SK-N-SH (cell line): ENCODE results near the gene BCAS3. TPM values are rescaled to one million over a fixed set of nuclear protein-coding genes. Genes with fewer than 3 reads are reported as not detected.
A peak's percentile ranks its signal among the peaks of the same experiment; 100 is the strongest.

Source experiments
- CTCF ChIA-PET: fragments of 300-600, 350-600 bp; formaldehyde crosslinking; extraction: SDS; loops from one replicate; lab custom pipeline; 2021; lab: Yijun Ruan, JAX
- POLR2A ChIA-PET: fragments of 350-600 bp; sonication (Branson Sonifier 250); formaldehyde crosslinking; extraction: SDS; loops from one replicate; lab custom pipeline; 2020; ENCODE audit warnings: antibody characterized with exemption, inconsistent platforms; lab: Yijun Ruan, JAX
- DNase-seq: peaks from one replicate; pipeline ENCODE4 v3.0.0; 2012
- H2AFZ ChIP-seq: fragments of 200-600 bp; sonication (generic); 2 replicates; pipeline ENCODE4 v1.8.1; 2016; ENCODE audit warnings: antibody characterized with exemption, mild to moderate bottlenecking, low read depth
- H3F3A ChIP-seq: fragments of 200-600 bp; sonication (generic); replicated peaks from 2 replicates; pipeline ENCODE3; 2016; ENCODE audit warnings: antibody characterized with exemption, mild to moderate bottlenecking; ENCODE audit not compliant: insufficient read depth
- H3K27ac ChIP-seq, 2 experiments: fragments of 200-500 bp in 1 of 2; fragments of 200-600 bp in 1 of 2; sonication (Bioruptor generic) in 1 of 2; sonication (generic), shearing (Covaris generic) in 1 of 2; 2 replicates each; pipeline versions ENCODE4 v1.5.1 to v1.6.1; 2014 to 2016; ENCODE audit warnings: low read depth in 2 of 2, inconsistent platforms in 1 of 2, low read length in 1 of 2, mild to moderate bottlenecking in 1 of 2, mixed read lengths in 1 of 2
- H3K27me3 ChIP-seq: fragments of 200-600 bp; sonication (generic), shearing (Covaris generic); 2 replicates; pipeline ENCODE4 v1.6.1; 2016; ENCODE audit warnings: mixed run types; ENCODE audit not compliant: insufficient read depth
- H3K36me3 ChIP-seq, 2 experiments: fragments of 200-500 bp in 1 of 2; fragments of 200-600 bp in 1 of 2; sonication (Bioruptor generic) in 1 of 2; sonication (generic) in 1 of 2; replicated peaks in 1 of 2; 2 replicates each; pipeline versions ENCODE3 to v1.5.1; 2014 to 2016; ENCODE audit warnings: low read length in 1 of 2, mild to moderate bottlenecking in 1 of 2; ENCODE audit not compliant: insufficient read depth in 2 of 2, control insufficient read depth in 1 of 2
- H3K4me1 ChIP-seq, 2 experiments: fragments of 200-500 bp in 1 of 2; fragments of 200-600 bp in 1 of 2; sonication (Bioruptor generic) in 1 of 2; sonication (generic), shearing (Covaris generic) in 1 of 2; 2 replicates each; pipeline versions ENCODE4 v1.5.1 to v1.6.1; 2014 to 2016; ENCODE audit warnings: low read depth in 1 of 2, low read length in 1 of 2, mixed run types in 1 of 2; ENCODE audit not compliant: insufficient read depth in 2 of 2, control insufficient read depth in 1 of 2
- H3K4me2 ChIP-seq: fragments of 200-600 bp; sonication (generic), shearing (Covaris generic); 2 replicates; pipeline ENCODE4 v1.6.1; 2017; ENCODE audit warnings: mixed run types
- H3K4me3 ChIP-seq, 2 experiments: fragments of 200-500 bp in 1 of 2; fragments of 200-600 bp in 1 of 2; sonication (Bioruptor generic) in 1 of 2; sonication (generic), shearing (Covaris generic) in 1 of 2; 2 replicates each; pipeline versions ENCODE4 v1.5.1 to v1.8.1; 2014 to 2016; ENCODE audit warnings: low read depth in 2 of 2, inconsistent platforms in 1 of 2, low read length in 1 of 2, mild to moderate bottlenecking in 1 of 2, mixed read lengths in 1 of 2, moderate library complexity in 1 of 2
- H3K79me2 ChIP-seq: fragments of 200-600 bp; sonication (generic); 2 replicates; pipeline ENCODE4 v1.8.1; 2017; ENCODE audit warnings: mild to moderate bottlenecking; ENCODE audit not compliant: insufficient read depth
- H3K9ac ChIP-seq: fragments of 200-600 bp; sonication (generic); 2 replicates; pipeline ENCODE4 v1.6.1; 2017; ENCODE audit warnings: mixed run types
- H3K9me2 ChIP-seq: fragments of 200-600 bp; sonication (generic); 2 replicates; pipeline ENCODE4 v1.6.1; 2017; ENCODE audit warnings: mixed run types
- H3K9me3 ChIP-seq: fragments of 200-600 bp; sonication (generic); 2 replicates; pipeline ENCODE4 v1.6.1; 2017; ENCODE audit warnings: mixed run types, mild to moderate bottlenecking, moderate library complexity
- H4K20me1 ChIP-seq: fragments of 200-600 bp; sonication (generic); 2 replicates; pipeline ENCODE4 v1.6.1; 2017; ENCODE audit warnings: mild to moderate bottlenecking, mixed run types; ENCODE audit not compliant: insufficient read depth
- CHD2 ChIP-seq: fragments of 150-350 bp; IDR thresholded peaks from 2 replicates; pipeline ENCODE4 v1.6.1; 2018; ENCODE audit warnings: low read length; ENCODE audit not compliant: partially characterized antibody
- EZH2phosphoT487 ChIP-seq: fragments of 200-600 bp; sonication (generic); IDR thresholded peaks from 2 replicates; pipeline ENCODE4 v1.6.1; 2017; ENCODE audit warnings: low read depth, mixed run types, mild to moderate bottlenecking, antibody characterized with exemption, moderate library complexity, borderline replicate concordance
- FOXJ3 ChIP-seq: sonication (generic); formaldehyde crosslinking; IDR thresholded peaks from 2 replicates; pipeline ENCODE4 v1.5.1; 2020; ENCODE audit warnings: mild to moderate bottlenecking, missing genetic modification reagents
- GABPA ChIP-seq: IDR thresholded peaks from 2 replicates; pipeline ENCODE4 v1.4.0; 2012; ENCODE audit warnings: low read depth, mild to moderate bottlenecking
- JUND ChIP-seq: IDR thresholded peaks from 2 replicates; pipeline ENCODE4 v1.4.0; 2012
- MXI1 ChIP-seq: IDR thresholded peaks from 2 replicates; pipeline ENCODE4 v1.6.1; 2012; ENCODE audit warnings: mild to moderate bottlenecking, low read depth, low read length, improper control_type of control experiment
- NRF1 ChIP-seq: IDR thresholded peaks from 2 replicates; pipeline ENCODE4 v1.6.1; 2012; ENCODE audit warnings: low read depth, mild to moderate bottlenecking, low read length
- RAD21 ChIP-seq: IDR thresholded peaks from 2 replicates; pipeline ENCODE4 v1.6.1; 2012; ENCODE audit warnings: mild to moderate bottlenecking, low read length
- RCOR1 ChIP-seq: fragments of 150-350 bp; IDR thresholded peaks from 2 replicates; pipeline ENCODE4 v1.6.1; 2017; ENCODE audit warnings: antibody characterized with exemption, low read length
- RFX5 ChIP-seq: IDR thresholded peaks from 2 replicates; pipeline ENCODE4 v1.6.1; 2012; ENCODE audit warnings: mild to moderate bottlenecking, improper control_type of control experiment, low read length
- SMC3 ChIP-seq: IDR thresholded peaks from 2 replicates; pipeline ENCODE4 v1.6.1; 2012; ENCODE audit warnings: low read depth, low read length, improper control_type of control experiment
- TAF1 ChIP-seq: IDR thresholded peaks from 2 replicates; pipeline ENCODE4 v1.6.1; 2012; ENCODE audit warnings: low read depth, mild to moderate bottlenecking, low read length, moderate library complexity, borderline replicate concordance
- WGBS: methylation state at CpG from one replicate; pipeline ENCODE4 v1.1.6; 2017; ENCODE audit warnings: low lambda C conversion rate; 5-methylcytosine and 5-hydroxymethylcytosine counted together
- polyA plus RNA-seq, 3 experiments: library from polyadenylated mRNA; depleted of rRNA; stranded (reverse); fragments of >200 nt; gene quantifications; 2 replicates each; pipeline ENCODE4 v1.2.3, GENCODE V29; 2012
- TF ChIP-seq, protein P1 (sequence below): IDR thresholded peaks from 2 replicates; pipeline ENCODE4 v1.6.1; 2012; ENCODE audit warnings: mild to moderate bottlenecking, low read depth, low read length, moderate library complexity
- TF ChIP-seq, protein P2 (sequence below): IDR thresholded peaks from 2 replicates; pipeline ENCODE4 v1.4.0; 2012; ENCODE audit warnings: low read depth, borderline replicate concordance
- TF ChIP-seq, protein P3 (sequence below): IDR thresholded peaks from 2 replicates; pipeline ENCODE4; 2012
- TF ChIP-seq, protein P4 (sequence below): fragments of 200-600 bp; sonication (generic); IDR thresholded peaks from 2 replicates; pipeline ENCODE4 v1.6.1; 2017; ENCODE audit warnings: antibody characterized with exemption, mild to moderate bottlenecking, moderate library complexity
- TF ChIP-seq, protein P5 (sequence below): fragments of 150-350 bp; IDR thresholded peaks from 2 replicates; pipeline ENCODE4 v1.6.1; 2017; ENCODE audit warnings: antibody characterized with exemption, low read length, low read depth, borderline replicate concordance
- TF ChIP-seq, protein P6 (sequence below): fragments of 150-350 bp; IDR thresholded peaks from 2 replicates; pipeline ENCODE4 v1.6.1; 2016; ENCODE audit warnings: mild to moderate bottlenecking, low read depth, low read length

BCAS3 gene
- polyA plus RNA-seq, 1 of the 3 experiments (the other 2 are of a cell fraction): 5.9 TPM

DNA sequence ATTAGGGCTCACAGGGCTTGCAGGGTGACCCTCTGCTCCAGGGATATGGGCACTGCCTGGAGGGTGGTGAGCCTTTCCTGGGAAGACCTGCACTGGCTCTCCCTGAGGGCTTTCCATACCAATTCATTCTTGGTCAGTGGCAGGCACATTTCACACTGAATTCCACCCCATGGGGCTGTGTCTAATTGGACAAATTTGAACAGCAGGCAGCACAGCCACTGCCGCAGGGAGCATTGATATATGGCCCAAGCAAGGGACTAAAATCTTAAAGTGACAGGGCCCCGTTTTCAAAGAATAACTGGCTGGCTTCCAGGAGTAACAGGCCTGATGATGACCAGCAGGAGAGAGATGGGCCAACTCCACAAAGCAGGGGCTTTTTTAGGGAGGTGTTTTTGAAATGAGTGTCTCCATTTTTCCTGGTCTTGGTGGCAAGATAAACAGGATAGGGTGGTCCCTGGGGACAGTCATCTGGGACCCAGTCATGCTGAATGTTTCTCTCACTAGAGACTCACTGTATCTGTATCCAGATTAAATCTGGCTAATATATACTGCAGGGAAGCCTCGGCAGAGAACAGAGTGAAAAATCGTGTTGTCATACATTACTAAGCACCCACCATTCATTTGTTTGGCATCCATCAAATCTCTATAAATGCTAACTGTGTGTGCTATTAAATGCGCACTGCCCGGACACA lies 647.9 kb downstream of the BCAS3 start (continued):
- TF ChIP-seq, protein P1, sequence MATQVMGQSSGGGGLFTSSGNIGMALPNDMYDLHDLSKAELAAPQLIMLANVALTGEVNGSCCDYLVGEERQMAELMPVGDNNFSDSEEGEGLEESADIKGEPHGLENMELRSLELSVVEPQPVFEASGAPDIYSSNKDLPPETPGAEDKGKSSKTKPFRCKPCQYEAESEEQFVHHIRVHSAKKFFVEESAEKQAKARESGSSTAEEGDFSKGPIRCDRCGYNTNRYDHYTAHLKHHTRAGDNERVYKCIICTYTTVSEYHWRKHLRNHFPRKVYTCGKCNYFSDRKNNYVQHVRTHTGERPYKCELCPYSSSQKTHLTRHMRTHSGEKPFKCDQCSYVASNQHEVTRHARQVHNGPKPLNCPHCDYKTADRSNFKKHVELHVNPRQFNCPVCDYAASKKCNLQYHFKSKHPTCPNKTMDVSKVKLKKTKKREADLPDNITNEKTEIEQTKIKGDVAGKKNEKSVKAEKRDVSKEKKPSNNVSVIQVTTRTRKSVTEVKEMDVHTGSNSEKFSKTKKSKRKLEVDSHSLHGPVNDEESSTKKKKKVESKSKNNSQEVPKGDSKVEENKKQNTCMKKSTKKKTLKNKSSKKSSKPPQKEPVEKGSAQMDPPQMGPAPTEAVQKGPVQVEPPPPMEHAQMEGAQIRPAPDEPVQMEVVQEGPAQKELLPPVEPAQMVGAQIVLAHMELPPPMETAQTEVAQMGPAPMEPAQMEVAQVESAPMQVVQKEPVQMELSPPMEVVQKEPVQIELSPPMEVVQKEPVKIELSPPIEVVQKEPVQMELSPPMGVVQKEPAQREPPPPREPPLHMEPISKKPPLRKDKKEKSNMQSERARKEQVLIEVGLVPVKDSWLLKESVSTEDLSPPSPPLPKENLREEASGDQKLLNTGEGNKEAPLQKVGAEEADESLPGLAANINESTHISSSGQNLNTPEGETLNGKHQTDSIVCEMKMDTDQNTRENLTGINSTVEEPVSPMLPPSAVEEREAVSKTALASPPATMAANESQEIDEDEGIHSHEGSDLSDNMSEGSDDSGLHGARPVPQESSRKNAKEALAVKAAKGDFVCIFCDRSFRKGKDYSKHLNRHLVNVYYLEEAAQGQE: no peak; the same call in 1 of the 2 replicates
- no peak for TF ChIP-seq EZH2phosphoT487
- TF ChIP-seq, protein P2, sequence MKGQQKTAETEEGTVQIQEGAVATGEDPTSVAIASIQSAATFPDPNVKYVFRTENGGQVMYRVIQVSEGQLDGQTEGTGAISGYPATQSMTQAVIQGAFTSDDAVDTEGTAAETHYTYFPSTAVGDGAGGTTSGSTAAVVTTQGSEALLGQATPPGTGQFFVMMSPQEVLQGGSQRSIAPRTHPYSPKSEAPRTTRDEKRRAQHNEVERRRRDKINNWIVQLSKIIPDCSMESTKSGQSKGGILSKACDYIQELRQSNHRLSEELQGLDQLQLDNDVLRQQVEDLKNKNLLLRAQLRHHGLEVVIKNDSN: no peak
- TF ChIP-seq, protein P3, sequence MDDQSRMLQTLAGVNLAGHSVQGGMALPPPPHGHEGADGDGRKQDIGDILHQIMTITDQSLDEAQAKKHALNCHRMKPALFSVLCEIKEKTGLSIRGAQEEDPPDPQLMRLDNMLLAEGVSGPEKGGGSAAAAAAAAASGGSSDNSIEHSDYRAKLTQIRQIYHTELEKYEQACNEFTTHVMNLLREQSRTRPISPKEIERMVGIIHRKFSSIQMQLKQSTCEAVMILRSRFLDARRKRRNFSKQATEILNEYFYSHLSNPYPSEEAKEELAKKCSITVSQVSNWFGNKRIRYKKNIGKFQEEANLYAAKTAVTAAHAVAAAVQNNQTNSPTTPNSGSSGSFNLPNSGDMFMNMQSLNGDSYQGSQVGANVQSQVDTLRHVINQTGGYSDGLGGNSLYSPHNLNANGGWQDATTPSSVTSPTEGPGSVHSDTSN: peak; percentile 87
- TF ChIP-seq FOXJ3: peak; percentile 89

DNA sequence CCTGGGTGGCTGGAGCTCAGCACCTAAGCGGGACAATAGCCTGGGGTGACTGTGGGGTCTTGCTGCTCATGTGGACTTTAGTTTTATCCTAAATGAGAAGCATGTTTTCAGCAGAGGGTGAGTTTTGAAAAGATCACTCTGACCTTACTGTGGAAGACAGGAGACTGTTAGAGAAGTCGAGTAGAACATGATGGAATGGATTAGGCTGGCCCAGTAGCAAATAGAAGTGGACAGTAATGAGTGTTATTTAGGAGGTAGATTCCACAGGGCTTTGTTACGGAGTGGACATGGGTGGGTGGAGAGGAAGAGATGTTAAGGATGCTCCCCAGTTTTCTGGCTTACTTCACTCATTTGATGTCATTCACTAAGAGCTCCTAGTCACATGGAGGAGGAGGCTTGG lies 648.7 kb downstream of the BCAS3 start:
- H2AFZ ChIP-seq: peak overlapping the region; percentile 54; the same call in 1 of the 2 replicates
- H3K27ac ChIP-seq: peak overlapping the region; percentile 75 to 86
- H3K4me1 ChIP-seq: peaks cover 24 to 38% of the 10 kb centered on the region in 2 experiments
- peak overlapping the region; percentile 54 for H3K4me2 ChIP-seq
- POLR2A ChIA-PET: no interaction called here
- no peak for DNase-seq
- H3K9ac ChIP-seq: peak overlapping the region; percentile 44; the same call in 1 of the 2 replicates
- H3K27me3 ChIP-seq: no peaks in the 10 kb centered on the region
- H3K9me3 ChIP-seq: no peaks in the 10 kb centered on the region
- peaks cover 39% of the 10 kb centered on the region for H3F3A ChIP-seq
- H3K9me2 ChIP-seq: no peaks in the 10 kb centered on the region
- H3K4me3 ChIP-seq: no peak overlapping the region
- TF ChIP-seq, protein P2: no peak
- TF ChIP-seq, protein P4, sequence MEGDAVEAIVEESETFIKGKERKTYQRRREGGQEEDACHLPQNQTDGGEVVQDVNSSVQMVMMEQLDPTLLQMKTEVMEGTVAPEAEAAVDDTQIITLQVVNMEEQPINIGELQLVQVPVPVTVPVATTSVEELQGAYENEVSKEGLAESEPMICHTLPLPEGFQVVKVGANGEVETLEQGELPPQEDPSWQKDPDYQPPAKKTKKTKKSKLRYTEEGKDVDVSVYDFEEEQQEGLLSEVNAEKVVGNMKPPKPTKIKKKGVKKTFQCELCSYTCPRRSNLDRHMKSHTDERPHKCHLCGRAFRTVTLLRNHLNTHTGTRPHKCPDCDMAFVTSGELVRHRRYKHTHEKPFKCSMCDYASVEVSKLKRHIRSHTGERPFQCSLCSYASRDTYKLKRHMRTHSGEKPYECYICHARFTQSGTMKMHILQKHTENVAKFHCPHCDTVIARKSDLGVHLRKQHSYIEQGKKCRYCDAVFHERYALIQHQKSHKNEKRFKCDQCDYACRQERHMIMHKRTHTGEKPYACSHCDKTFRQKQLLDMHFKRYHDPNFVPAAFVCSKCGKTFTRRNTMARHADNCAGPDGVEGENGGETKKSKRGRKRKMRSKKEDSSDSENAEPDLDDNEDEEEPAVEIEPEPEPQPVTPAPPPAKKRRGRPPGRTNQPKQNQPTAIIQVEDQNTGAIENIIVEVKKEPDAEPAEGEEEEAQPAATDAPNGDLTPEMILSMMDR: no peak
- TF ChIP-seq GABPA: no peak
- TF ChIP-seq JUND: no peak
- TF ChIP-seq FOXJ3: no peak
- TF ChIP-seq, protein P5, sequence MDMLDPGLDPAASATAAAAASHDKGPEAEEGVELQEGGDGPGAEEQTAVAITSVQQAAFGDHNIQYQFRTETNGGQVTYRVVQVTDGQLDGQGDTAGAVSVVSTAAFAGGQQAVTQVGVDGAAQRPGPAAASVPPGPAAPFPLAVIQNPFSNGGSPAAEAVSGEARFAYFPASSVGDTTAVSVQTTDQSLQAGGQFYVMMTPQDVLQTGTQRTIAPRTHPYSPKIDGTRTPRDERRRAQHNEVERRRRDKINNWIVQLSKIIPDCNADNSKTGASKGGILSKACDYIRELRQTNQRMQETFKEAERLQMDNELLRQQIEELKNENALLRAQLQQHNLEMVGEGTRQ: no peak
- TF ChIP-seq RCOR1: no peak
- TF ChIP-seq NRF1: no peak
- TF ChIP-seq MXI1: no peak
- TF ChIP-seq, protein P6, sequence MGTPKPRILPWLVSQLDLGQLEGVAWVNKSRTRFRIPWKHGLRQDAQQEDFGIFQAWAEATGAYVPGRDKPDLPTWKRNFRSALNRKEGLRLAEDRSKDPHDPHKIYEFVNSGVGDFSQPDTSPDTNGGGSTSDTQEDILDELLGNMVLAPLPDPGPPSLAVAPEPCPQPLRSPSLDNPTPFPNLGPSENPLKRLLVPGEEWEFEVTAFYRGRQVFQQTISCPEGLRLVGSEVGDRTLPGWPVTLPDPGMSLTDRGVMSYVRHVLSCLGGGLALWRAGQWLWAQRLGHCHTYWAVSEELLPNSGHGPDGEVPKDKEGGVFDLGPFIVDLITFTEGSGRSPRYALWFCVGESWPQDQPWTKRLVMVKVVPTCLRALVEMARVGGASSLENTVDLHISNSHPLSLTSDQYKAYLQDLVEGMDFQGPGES: no peak
- TF ChIP-seq TAF1: no peak
- TF ChIP-seq CHD2: no peak
- TF ChIP-seq RAD21: no peak
- no peak for TF ChIP-seq RFX5
- no peak for TF ChIP-seq SMC3
- TF ChIP-seq, all 33 proteins: peak for 0
- WGBS: 79% methylated on average over 3 of the region's 3 CpGs
- H4K20me1 ChIP-seq: no peaks in the 10 kb centered on the region
- H3K36me3 ChIP-seq: no peaks in the 10 kb centered on the region
- H3K79me2 ChIP-seq: no peaks in the 10 kb centered on the region
- CTCF ChIA-PET: interaction anchor here (0.7 to 4.5 kb wide), 7 partner anchors 12 to 62 kb away, joined by 3 to 17 read pairs (median 3); no protein-coding TSS in a partner anchor
